IMR-90 (cell line): ENCODE results near the gene PCDH12.

ENCODE experiments used
- CTCF ChIP-seq: conservative IDR thresholded peaks from 2 replicates; pipeline ENCODE4 v1.5.1; 2012; ENCODE audit warnings: mild to moderate bottlenecking, low read depth, low read length, improper control_type of control experiment
- FOS ChIP-seq: fragments of 150-350 bp; IDR thresholded peaks from 2 replicates; pipeline ENCODE4 v1.6.1; 2016; ENCODE audit warnings: low read depth, low read length
- MAFK ChIP-seq: IDR thresholded peaks from 2 replicates; pipeline ENCODE4 v1.6.1; 2012; ENCODE audit warnings: low read depth, low read length, improper control_type of control experiment
- MXI1 ChIP-seq: IDR thresholded peaks from 2 replicates; pipeline ENCODE4 v1.6.1; 2012; ENCODE audit warnings: low read depth, mild to moderate bottlenecking, low read length, moderate library complexity, borderline replicate concordance
- POLR2A ChIP-seq: IDR thresholded peaks from 2 replicates; pipeline ENCODE4 v1.6.1; 2012; ENCODE audit warnings: mild to moderate bottlenecking, low read depth, low read length
- RAD21 ChIP-seq: IDR thresholded peaks from 2 replicates; pipeline ENCODE4 v1.6.1; 2012; ENCODE audit warnings: low read length, improper control_type of control experiment
- RFX5 ChIP-seq: IDR thresholded peaks from 2 replicates; pipeline ENCODE4 v1.8.0; 2012; ENCODE audit warnings: low read depth, mild to moderate bottlenecking, low read length, moderate library complexity

- TF ChIP-seq RAD21: no peak
- TF ChIP-seq MXI1: no peak
- TF ChIP-seq MAFK: no peak
- TF ChIP-seq CTCF: no peak
- no peak for TF ChIP-seq FOS
- TF ChIP-seq POLR2A: no peak
- no peak for TF ChIP-seq RFX5
These were observed 41.5 kb downstream of the PCDH12 start for GRCh38 chr5:141916522-141916921.
